Fibroblast of lung (primary cell): ENCODE results near the gene ERMP1.

Source experiments
- CTCF ChIP-seq, 2 donors: IDR thresholded peaks in 1 of 2; conservative IDR thresholded peaks in 1 of 2; 1 replicate in 1 of 2; 2 replicates in 1 of 2; pipeline ENCODE4 v1.5.1; 2011 to 2012; ENCODE audit warnings: low read length in 2 of 2, control low read depth in 1 of 2, inconsistent platforms in 1 of 2, low read depth in 1 of 2, mild to moderate bottlenecking in 1 of 2
- EZH2 ChIP-seq: IDR thresholded peaks from 2 replicates; pipeline ENCODE4 v1.5.1; 2012; ENCODE audit warnings: low read length, control low read depth, mild to moderate bottlenecking; ENCODE audit errors: missing control alignments

- TF ChIP-seq CTCF (conservative IDR thresholded peaks at IDR 0.05 in 1 of 2, IDR thresholded peaks at IDR 0.05 in 1 of 2; ENCODE audit: low read depth in 1 of 2, low read length in 2 of 2): no peak
- no peak for TF ChIP-seq EZH2
Measured at GRCh38 chr9:5813824-5814223, 19.1 kb downstream of the ERMP1 start.
